AG09319 (cell line): ENCODE results near the gene PIK3CB.

ENCODE experiments used
- DNase-seq: peaks from one replicate; pipeline ENCODE4 v3.0.0-alpha.2; 2010; ENCODE audit warnings: low read depth; ENCODE audit errors: extremely low read depth
- CTCF ChIP-seq: IDR thresholded peaks from 2 replicates; pipeline ENCODE4 v1.5.1; 2011; ENCODE audit warnings: low read depth, mild to moderate bottlenecking, inconsistent platforms, low read length, moderate library complexity

The PIK3CB gene

GRCh38 chr3:138781012-138781470 is 53.7 kb downstream of the PIK3CB start:
- DNase-seq: no peak
- TF ChIP-seq CTCF: no peak

- no peak for DNase-seq
- TF ChIP-seq CTCF: no peak
Observed at GRCh38 chr3:138778643-138779042, 56.1 kb downstream of the PIK3CB start.

- DNase-seq: no peak
- TF ChIP-seq CTCF: no peak
Observed at GRCh38 chr3:138776961-138777360, 57.8 kb downstream of the PIK3CB start.

GRCh38 chr3:138775254-138775595 is 59.5 kb downstream of the PIK3CB start:
- DNase-seq: no peak
- no peak for TF ChIP-seq CTCF

- DNase-seq: peak; percentile 99
- TF ChIP-seq CTCF: no peak
Observed at GRCh38 chr3:138774529-138775253, 60.0 kb downstream of the PIK3CB start.

GRCh38 chr3:138771585-138771984 is 63.1 kb downstream of the PIK3CB start:
- no peak for TF ChIP-seq CTCF
- no peak for DNase-seq

- no peak for TF ChIP-seq CTCF
- no peak for DNase-seq
Observed at GRCh38 chr3:138769616-138770015, 65.1 kb downstream of the PIK3CB start.
